Activated CD4-positive, alpha-beta T cell treated with anti-CD3 and anti-CD28 coated beads for 4 hours (primary cell): Measurements from ENCODE around the gene BCOR.
A peak's percentile ranks its signal among the peaks of the same experiment; 100 is the strongest.

Experiments
- DNase-seq, 2 donors: peaks; one replicate each; pipeline ENCODE4 v3.0.0-alpha.2; 2020

The BCOR gene

DNA sequence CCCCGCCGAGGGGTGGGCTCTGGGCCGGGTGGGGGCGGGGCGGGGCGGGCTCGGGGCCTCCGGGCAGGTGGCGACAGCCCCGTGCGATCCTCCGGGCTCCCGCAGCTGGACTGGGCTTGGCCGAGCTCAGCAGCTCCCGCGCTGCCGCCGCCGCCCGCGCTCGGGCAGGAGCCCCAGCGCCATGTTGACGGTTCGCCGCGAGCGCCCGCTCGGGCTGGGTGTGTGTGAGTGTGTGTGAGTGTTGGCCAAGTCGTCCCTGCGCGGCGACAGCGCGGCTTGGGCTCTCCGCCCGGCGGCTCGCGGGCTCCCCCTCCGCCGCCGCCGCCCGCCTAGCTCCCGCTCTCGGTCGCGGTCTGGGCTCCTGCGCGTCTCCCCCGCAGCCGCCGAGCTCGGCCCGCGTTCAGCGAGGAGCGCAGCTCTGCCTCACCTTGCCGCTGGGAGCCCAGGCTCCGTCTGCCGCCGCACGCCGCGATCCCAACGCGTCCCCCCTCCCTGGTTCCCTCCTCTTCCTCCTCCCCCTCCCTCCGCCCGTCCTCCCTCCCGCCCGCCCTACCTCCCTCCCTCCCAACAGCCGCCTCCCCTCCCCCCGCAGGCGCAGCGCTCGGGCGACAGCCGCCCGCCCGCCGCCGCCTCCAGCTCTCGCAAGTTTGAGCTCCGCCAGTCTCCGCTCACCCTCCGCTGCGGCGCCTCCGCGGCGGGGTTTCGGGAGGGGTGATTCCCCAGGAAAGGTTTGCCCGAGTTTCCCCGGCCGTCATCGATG lies at the start of gene BCOR:
Gene BCOR (minus strand): TSS at position 455 of the 760 bp plus-strand sequence. CDS start 20,029 bp downstream, outside the sequence.
- DNase-seq, result peak; percentile 78 to 84

DNA sequence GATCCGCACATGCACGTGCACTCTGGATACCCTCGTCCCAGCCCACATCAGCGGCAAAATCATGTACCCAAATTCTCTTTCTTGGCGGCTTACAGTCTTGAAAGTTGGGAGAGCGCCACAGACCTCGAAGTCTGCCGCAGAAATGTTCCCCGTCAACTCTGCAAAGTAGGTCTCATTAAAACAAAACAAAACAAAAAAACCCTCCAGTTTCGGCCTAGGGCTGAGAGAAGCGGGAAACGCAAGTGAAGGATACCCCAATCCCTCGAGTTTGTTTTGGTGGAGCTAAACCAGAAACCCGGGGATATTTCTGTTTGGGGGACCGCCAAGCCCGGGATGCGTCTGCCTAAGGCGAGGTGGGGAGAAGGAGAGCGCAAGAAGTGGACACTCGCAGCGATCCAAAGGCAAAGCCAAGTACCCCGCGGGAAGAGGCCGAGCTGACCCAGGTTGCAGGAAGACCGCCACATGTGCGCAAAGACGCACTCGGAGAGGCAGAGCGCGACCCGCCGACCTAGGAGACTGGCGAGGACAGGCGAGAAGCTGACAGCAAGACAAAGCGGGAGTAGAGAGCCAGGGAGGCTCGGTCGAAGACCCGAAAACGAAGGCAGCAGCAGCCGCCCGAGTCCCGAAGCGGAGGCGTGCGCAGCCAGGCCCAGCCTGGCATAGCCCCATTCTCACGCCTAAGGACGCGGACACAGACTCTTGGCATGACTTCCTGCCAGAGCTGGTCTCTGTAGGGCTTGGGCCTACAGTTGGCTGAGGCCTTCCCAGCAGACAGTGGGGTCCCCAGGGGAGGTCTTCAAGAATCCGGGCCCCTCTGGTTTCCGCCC lies 49.6 kb upstream of the BCOR start:
- no peak for DNase-seq

DNA sequence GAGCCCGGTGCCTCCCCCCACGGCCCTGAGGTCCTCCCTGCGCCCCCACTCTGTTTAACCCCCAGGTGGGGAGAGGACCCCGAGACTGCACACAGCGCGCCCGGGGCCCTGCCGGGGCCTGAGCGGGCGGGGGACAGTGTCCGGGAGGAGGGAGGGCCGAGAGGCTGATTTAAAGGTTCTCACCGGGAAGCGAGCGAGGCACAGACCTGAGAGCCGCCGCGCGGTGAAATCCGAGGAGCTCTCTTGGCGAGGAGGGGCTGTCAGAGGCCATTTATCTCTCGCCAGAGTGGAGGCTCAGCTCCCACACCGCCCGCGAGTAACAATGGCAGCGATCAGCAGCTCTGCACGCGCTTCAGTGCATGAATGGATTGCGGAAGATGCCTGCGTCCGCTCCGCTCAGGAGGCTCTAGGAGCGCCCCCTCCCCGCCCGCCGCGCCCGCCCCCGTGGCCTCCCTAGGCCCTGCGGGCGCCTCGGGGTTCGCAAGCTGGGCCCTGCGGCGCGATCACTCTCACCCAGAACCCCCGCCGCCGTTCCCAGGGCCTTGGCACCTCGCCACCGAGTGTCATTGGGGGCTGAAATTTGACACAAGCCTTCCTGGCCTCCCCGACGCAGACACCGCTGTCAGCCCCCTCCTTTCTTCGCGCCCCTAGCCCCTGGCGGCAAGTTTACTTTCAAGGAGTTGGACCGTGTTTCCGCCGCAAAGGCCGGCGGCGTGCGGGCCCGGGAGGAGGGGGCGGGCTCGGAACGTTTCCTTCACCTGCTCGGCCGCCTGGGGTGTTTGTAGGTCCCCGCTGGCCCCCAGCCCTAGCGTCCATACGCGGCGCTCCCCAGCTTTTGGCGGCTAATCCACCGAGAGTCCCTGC lies 48.7 kb upstream of the BCOR start:
- DNase-seq, result peak in 1 of 2 donors; percentile 36

DNA sequence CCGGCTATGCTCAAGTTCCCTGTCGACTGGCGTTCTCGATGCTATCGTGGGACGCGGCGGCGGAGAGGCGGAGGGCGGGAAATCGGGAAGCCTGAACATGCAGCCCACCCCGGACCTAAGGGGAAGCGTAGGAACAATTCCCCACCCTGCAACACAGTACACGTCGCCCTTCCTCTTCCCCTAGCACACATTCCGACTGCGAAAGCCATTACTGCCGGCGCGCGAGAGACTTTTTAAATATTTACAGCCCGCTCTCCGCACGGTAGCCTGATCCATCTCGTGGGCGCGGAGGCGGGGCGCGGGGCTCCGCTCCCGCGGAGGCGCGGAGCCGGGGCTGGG lies 48.1 kb upstream of the BCOR start:
- no peak for DNase-seq

DNA sequence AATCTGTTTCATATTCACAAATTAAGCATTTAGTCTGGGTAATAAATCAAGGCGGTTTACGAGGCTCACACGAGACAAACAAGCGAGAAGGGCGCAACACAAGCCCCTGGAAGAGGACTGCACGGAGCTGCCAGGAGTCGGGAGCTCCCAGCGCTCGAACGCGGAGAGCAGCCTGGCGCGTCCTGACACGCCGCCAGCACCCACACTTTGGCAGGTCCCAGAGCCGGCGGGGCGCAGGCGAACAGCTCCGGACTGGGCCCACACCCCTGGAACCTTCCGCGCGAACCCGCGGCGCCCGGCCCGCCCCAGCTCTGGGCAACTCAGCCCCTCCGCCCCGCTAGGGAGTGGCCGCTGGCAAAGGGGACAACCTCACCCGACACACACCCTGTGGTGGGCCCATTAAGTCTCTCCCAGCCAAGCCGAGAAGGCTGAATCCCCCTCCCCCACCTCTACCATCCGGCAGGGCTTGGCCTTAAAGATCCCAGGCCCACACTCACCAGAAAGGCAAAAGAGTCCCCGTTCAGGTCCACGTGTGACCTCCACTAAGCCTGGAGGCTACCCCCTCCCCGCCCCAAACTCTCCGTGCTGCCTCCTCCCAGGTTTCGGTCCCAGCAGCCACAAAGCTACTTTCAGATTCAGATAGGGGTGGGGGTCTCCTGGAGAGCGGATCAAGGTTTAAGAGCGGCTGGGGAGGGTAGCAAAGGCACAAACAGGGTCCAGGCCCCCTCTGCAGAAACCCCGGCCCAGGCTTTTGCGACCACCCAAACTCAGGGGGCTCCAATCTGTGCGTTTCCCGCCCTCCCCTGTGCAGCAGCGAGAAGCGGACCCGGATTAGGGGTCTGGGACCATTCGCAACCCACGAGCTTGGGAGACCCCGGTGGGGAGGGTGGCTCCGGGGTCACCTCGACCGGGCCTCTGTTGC lies 47.5 kb upstream of the BCOR start:
- no peak for DNase-seq

DNA sequence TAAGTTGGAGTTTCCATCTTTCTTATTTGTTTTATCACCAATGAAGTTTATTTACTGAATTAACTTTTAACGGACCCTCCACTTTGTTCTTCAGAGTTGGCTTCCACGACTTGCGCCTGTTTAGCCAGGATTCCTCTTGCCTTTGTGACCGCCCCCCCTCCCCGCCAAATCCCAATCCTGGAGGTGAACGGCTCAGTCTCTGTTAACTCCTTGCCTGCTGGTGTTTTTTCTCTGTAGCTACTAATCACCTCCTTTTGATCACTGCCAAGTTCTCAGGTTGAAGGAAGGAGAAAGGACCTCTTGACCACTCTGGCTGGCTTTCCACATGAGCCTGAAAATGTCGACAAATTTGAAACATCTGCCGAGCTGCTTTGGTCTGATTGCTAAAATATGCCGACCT lies 46.8 kb upstream of the BCOR start:
- DNase-seq, result no peak

DNA sequence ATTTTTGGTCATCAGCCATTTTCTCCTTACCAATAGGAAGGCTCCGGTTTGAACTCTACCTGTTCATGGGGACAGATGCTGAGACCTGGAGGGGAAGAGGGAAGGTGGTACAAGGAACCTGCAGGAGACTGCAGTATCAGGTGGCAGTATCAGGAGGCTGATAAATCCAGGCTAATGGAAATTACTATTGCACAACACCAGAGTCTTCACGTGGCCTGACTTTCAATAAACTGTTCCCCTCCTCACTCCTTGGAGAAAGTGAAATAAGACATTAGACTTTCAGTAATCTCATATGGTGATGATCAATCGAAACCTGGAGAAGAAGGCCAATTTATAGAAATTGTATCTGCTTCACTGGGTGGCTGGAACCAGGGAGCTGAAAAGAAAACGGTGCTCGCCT lies 46.2 kb upstream of the BCOR start:
- no peak for DNase-seq

DNA sequence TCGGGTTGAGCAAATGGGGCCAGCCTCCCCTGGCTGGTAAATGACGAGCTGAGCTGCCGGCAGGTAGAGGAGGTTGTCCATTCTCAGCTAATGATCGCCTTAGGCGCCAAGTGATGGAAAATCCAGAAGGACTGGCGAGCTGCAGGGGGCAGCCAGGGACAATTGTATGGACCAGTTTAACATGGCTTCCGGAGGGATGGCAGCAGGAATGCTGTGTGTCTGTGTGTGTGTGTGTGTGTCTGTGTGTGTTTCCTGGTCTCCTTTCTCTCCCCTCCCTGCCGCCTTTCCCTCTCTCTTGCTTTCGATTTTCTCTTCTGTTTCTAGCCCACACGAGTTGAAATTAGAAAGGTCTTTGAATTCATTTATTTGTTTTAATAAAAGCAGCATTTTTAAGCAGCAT lies 45.2 kb upstream of the BCOR start:
- no peak for DNase-seq

DNA sequence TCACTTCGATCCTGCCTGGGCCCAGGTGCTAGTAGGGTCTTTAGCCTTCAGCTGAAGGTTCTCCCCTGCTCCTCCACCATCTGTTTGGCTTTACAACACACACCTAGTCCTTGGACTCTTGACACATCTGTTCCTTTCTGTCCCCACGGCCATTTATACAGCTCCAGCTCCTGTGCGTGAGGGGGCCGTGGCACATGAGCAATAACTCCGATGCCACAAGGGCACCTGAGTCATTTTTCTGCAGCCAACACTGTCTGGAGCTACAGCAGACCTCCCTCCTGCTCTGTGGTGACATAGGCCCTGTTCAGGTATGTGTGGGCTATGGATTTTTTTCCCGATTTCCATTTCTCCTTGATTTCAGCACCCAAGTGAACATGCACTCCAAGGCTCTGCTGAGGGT lies 44.7 kb upstream of the BCOR start:
- no peak for DNase-seq

DNA sequence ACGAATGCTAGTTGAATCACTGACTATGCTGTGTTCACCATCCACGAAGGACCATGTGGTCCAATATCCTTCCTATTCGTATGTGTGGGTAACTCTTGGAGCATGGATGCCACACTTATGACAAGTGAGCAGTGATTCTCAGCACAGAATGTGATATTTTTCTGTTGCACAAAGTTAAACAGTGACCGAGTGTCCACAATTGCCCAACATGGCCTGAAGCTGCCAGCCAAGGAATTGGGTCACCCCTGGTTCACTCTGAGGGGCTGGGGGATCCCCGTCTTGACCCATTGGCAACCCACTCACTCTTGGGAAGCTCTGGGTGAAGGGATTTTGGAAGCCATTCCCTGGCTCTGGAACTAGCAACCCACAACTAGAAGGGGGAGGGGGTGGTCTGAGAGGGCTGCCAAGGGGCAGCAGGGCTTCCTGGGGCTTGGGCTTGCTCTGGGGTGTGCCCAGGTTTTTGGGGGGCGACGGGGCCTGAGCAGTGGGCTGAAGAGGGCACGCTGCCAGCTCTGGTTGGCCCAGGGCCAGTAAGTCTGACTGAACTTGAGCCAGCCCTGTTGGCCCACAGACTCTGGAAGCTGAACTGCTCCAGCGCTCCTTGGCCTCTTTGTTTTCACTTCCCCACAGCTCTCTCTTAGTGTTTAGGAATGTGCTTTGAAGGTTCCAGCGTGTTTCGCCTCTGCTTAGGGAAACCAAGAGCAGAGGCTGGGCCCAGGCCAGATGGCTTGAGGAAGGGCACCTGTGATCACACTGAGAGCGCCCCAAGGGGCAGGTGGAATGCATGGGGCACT lies 43.1 kb upstream of the BCOR start:
- DNase-seq, result no peak

DNA sequence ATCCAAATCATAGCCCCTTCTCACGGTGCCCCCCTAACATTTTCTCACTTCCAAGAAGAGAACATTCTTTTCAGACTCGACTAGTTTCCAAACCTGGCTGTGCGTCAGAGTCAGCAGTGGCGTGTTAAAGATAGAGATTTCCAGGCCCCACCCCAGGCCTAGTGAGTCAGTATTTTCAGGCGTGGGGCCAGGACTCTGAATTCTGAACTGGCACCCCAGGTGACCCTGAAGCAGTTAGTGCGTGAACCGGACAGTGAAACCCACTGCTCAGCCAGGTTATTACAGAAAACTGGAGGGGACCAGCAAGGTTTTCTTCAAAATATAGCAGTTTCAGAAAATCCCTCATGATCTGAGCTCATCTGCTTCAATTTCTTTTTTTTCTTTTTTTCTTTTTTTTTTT lies 35.0 kb upstream of the BCOR start:
- DNase-seq, result no peak

DNA sequence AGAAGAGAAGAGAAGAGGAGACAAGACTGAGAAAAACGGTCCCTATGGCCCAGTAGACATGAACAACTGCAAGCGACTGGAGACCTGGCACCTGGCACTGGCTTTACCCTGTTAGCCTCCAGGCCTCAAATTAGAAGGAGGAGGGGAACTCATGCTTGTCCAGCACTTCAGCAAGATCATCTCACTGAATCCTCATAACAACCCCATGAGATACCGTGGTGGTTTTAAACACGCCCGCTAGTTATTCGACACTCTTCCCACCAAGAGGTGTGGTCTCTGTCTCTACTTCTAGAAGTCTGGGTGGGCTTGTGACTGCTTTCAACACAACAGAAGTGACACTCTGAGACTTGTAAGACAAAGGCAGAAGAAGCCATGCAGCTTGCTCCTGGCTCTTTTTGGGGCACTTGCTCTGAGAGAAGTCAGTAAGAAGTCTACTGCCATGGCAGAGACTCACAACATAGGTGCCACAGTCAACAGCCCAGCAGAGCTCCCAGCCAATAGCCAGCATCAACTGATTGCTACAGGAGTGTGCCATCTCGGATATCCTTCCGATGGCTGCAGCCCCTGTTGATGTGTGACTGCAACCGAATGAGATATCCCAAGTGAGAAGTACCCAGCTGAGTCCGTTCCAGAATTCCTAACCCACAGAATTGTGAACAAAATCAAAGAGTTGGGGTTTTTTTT lies 34.0 kb upstream of the BCOR start:
- no peak for DNase-seq

DNA sequence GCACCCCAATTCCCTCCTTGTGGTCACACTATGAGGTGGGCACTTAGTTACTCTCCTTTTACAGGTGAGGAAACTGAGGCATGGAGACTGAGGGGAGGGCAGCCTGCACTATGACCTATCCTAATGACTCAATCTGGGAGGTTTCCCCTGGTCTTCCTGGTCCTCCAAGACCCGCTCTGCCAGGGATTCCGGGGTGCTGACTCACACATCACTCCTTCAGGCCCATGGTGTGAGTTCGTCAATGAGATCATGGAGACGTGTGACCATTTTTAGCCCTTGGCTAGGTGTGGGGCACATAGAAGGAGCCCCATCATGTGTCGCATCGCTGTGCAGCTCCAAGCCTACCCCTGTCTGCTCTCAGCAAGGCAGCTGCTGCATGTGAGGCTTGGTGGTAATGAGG lies 32.4 kb upstream of the BCOR start:
- DNase-seq, result no peak

DNA sequence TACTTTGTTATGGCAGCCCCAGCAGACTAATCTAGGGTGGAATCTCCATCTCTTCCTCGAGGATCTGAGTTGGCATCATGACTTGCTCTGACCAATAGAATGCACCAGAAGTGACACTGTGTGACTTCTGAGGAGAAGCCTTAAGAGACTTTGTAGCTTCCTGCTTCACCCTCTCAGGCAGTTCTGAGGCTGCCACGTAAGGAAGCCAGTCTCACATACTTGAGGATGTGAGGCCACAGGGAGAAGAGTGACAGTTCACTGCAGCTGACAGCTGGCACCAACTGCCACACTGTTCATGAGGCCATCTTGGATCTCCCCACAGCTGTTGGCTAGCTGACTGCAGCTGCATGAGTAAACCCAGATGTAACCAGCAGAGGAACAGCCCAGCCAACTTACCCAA lies 29.3 kb upstream of the BCOR start:
- DNase-seq, result no peak

DNA sequence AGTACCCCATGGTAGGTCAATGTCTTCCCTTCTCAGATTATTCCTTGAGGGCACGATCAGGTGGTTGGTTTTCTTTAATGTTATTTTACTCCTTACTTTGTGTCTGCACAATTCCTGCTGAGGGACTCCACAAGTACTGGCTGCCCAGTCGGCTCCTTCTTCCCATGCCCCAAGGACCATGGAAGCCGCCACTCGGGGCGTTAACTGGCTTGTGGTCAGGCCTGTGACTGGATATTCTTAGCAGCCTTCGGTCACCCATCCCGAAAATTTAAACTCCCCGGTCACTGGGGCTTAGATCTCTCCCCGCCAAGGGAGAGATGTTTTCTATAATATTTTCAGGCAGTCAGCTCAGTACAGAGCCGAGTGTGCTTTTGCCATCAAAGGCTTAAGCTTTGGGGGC lies 24.7 kb upstream of the BCOR start:
- DNase-seq, result no peak

DNA sequence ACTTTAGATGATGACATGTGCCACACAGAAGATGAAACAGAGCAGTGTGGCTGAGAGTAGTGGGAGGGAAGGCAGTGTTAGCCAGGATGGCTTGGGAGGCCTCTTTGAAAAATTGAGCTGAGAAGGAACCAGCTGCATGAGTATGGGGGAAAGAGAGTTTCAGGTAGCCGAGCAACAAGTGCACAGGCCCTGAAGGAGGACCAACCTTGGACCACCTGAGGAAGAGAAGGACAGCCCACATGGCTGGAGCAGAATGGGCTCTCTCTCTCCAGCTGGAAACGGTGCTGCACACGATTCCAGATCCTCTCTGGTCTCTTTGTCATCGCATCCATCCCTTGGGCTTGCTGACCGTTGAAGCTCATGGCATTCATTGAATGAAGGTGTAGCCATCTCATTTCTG lies 23.9 kb upstream of the BCOR start:
- DNase-seq, result no peak

DNA sequence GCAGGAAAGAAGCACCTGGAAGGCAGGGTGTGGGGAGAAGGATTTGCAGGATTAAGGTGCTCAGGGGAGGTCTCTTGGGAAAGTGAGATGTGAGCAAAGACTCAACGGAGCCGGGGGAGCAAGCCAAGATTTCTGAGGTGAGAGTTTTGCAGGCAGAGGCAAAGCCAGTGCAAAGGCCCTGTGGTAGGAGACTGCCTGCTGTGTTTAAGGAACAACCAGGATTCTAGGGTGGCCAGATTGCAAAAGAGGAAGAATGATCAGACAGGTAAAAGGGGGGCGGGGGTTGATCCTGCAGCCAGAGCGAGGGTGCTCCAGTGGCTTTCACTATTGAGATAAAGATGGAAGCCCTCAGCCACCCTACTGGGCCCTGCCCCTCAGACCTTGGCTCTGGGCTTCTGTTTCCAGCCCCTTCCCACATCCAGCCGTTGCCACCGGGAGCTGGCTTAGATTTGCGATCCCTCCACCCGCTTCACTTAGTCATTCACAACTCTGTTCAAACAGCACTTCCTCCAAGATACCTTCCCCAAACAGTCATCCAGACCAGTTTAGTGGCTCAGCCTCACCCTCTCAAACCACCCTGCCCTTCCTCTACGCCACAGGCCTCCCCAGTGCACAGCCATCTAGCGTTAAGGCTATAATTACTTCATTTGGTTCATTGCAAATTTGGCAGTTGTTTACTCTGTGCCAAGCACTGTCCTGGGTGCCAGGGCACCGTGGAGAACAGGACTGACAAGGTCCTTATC lies 23.3 kb upstream of the BCOR start:
- DNase-seq, result no peak

DNA sequence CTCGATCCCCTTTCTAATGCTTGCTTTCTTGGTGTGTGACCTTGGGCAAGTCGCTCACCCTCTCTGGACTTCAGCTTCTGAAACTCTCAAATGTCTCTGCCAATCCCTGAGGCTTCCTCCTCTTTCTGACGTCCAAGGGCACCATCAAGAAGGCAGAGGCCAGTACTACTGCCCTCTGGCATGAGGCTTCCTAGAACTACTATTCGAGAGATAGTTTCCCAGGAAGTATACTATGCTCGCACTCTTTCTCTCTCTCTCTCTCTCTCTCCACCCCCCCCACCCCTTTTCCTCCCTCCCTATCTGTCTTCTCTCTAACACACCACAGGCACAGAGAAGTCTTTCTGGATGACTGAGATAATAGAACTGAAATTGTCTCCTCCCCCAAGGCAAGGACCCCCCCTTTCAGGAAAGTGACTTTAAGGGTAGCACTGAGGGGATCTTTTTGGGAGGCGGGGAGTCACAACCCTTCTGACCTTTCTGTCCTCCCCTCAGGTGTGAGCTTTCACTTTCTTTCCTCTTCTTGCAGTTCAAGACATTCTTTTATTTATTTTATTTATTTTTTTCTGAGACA lies 20.0 kb upstream of the BCOR start:
- DNase-seq, result no peak

DNA sequence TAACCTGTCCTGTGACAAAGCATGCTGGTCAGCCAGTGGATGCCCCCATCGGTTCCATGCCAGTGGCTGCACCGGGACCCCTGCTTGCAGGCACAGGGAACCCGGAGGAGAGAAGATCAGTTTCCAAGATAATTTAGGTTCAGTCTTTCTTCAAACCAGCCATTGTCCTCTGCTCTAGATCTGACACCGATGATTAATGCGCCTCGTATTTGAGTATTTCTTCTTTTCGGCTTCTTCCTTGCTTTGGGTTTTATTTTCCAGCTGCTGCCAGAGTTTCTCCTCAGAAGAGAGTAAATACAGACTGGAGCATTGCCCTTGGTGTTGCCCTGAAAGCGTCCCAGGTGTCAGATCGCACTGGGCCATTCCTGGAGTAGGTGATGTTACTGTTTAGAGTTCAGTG lies 19.2 kb upstream of the BCOR start:
- DNase-seq, result no peak

DNA sequence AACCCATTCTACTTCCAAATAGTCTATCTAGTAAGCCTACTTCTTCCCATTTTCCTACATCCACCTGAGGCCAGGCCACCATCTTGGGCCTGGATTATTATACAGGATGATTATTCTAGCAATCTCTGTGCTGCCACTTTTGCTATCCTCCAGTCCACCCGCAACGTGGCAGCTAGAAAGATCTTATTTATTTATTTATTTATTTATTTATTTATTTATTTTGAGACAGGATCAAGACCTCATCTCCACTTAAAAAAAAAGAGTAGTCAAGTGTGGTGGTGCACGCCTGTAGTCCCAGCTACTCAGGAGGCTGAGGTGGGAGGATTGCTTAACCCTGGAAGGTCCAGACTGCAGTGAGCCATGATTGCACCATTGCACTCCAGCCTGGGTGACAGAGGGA lies 15.2 kb upstream of the BCOR start:
- no peak for DNase-seq
